Testis (tissue), 3 donors: Measurements from ENCODE around the gene COL16A1. TPM values are rescaled to one million over a fixed set of nuclear protein-coding genes. Genes with fewer than 3 reads are reported as not detected.

ENCODE experiments used
- DNase-seq: peaks from one replicate; pipeline ENCODE4 v3.0.0-alpha.2; 2019
- H3K27ac ChIP-seq, 2 donors: fragments of 200-600 bp; sonication (generic); one replicate each; pipeline ENCODE4 v1.5.1; 2019
- H3K27me3 ChIP-seq: fragments of 200-600 bp; sonication (generic); one replicate; pipeline ENCODE4 v1.5.1; 2019
- H3K36me3 ChIP-seq: fragments of 200-600 bp; sonication (generic); one replicate; pipeline ENCODE4 v1.5.1; 2017; ENCODE audit warnings: low read depth; ENCODE audit errors: missing control alignments
- H3K4me1 ChIP-seq: fragments of 200-600 bp; sonication (generic); one replicate; pipeline ENCODE4 v1.5.1; 2019
- H3K4me3 ChIP-seq, 2 donors: fragments of 200-600 bp; sonication (generic); one replicate each; pipeline ENCODE4 v1.5.1; 2017 to 2019
- H3K9me3 ChIP-seq: fragments of 200-600 bp; sonication (generic); one replicate; pipeline ENCODE4 v1.5.1; 2017
- POLR2A ChIP-seq: fragments of 450-650 bp; IDR thresholded peaks from one replicate; pipeline ENCODE4 v1.6.1; 2017; ENCODE audit warnings: antibody characterized with exemption, mild to moderate bottlenecking, moderate library complexity
- WGBS, 2 donors: methylation state at CpG; one replicate each; pipeline ENCODE4 v1.1.5; 2018; 5-methylcytosine and 5-hydroxymethylcytosine counted together
- intact Hi-C: fragments of 100-400 bp; cut with DNase I; formaldehyde crosslinking; loops from one replicate; pipeline ENCODE4 v1.15.1; 2023; ENCODE audit warnings: low total_unique reads
- polyA plus RNA-seq: library from polyadenylated mRNA; stranded (reverse); fragments of 350-450 nt; fragmentation: Illumina TruSeq; extraction: RNeasy Lipid Tissue Mini Kit (QIAGEN cat#74804); gene quantifications from one replicate; pipeline ENCODE4 v1.2.3, GENCODE V29; 2014; ENCODE audit warnings: low read depth, low replicate concordance; ENCODE audit not compliant: insufficient read depth
- total RNA-seq, 2 donors: library from RNA; depleted of rRNA; stranded (reverse); fragments of >200 nt; gene quantifications; one replicate each; pipeline ENCODE4 v1.2.3, GENCODE V29; 2016
- TF ChIP-seq, protein P1 (sequence below), 3 experiments: fragments of 450-650 bp in 2 of 3; fragments of 200-600 bp in 1 of 3; sonication (generic) in 1 of 3; IDR thresholded peaks; one replicate each; pipeline ENCODE4 v1.5.1; 2016 to 2019; ENCODE audit warnings: antibody characterized with exemption in 3 of 3, mild to moderate bottlenecking in 2 of 3, moderate library complexity in 1 of 3

The COL16A1 gene
- total and polyA plus RNA-seq, 3 donors from 2014 or later: 96.4 to 120 (median 101) TPM

DNA sequence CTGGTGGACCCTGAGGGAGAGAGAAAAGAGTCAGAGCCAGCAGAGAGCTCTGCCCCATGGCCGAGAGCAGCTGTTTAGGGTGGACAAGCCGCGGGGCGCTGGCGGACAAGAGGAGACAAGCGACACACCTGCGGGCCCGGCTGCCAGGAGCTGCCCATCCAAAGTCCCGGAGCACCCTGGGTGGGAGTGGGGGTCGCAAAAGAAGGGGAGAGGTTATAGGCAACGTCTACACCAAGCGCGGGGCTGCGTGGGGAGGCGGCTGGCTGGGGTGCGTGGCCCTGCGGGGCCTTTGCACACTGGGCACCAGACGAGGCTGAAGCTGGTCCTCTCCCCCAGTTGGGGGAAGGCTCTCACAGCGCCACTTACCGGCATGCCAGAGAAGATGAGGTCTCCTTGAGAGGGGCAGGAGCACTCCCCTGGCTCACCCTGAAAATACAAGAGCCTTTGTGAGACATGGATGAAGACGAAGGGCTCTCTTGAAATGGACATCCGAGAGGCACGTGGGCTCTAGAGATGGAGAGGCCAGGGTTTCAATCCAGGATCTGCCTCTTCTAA lies 24.1 kb downstream of the COL16A1 start:
- 58 to 84% methylated on average over 2 to 23 of the region's 23 CpGs for WGBS, 2 donors
- Histone ChIP-seq H3K27ac (no peak overlapping the region), H3K27me3 (no peaks in the 10 kb centered on the region), H3K4me3 (no peak overlapping the region), H3K9me3 (no peaks in the 10 kb centered on the region), H3K36me3 (no peaks in the 10 kb centered on the region), H3K4me1 (no peaks in the 10 kb centered on the region)
- TF ChIP-seq, protein P1, sequence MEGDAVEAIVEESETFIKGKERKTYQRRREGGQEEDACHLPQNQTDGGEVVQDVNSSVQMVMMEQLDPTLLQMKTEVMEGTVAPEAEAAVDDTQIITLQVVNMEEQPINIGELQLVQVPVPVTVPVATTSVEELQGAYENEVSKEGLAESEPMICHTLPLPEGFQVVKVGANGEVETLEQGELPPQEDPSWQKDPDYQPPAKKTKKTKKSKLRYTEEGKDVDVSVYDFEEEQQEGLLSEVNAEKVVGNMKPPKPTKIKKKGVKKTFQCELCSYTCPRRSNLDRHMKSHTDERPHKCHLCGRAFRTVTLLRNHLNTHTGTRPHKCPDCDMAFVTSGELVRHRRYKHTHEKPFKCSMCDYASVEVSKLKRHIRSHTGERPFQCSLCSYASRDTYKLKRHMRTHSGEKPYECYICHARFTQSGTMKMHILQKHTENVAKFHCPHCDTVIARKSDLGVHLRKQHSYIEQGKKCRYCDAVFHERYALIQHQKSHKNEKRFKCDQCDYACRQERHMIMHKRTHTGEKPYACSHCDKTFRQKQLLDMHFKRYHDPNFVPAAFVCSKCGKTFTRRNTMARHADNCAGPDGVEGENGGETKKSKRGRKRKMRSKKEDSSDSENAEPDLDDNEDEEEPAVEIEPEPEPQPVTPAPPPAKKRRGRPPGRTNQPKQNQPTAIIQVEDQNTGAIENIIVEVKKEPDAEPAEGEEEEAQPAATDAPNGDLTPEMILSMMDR (IDR thresholded peaks at IDR 0.05): no peak
- TF ChIP-seq POLR2A: no peak
- intact Hi-C loops: no loop called here
- DNase-seq: no peak

DNA sequence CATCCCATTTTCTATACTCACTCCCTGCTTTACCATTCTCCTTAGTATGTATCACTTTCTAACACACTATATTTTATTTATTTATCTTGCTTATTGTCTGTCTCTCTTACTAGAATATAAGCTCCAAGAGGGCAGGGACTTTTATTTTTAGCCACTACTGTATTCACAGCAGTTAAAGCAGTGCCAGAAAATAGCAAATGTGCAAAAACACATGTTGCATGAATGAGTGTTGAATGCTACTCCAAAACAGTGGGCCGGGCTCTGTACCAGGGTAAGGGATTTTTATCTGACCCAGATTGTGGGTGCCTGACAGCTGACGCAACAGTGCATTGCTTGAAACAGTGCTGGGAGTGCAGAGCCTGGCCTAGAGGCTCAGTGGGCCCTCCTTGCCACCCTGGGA lies 24.7 kb downstream of the COL16A1 start:
- Histone ChIP-seq H3K9me3 (no peaks in the 10 kb centered on the region), H3K27ac (no peak overlapping the region), H3K27me3 (no peaks in the 10 kb centered on the region), H3K36me3 (no peaks in the 10 kb centered on the region), H3K4me1 (no peaks in the 10 kb centered on the region), H3K4me3 (no peak overlapping the region)
- 39 to 43% methylated on average over 2 of the region's 2 CpGs for WGBS, 2 donors
- DNase-seq: no peak
- intact Hi-C loops: no loop called here
- TF ChIP-seq, protein P1 (IDR thresholded peaks at IDR 0.05): no peak
- no peak for TF ChIP-seq POLR2A

DNA sequence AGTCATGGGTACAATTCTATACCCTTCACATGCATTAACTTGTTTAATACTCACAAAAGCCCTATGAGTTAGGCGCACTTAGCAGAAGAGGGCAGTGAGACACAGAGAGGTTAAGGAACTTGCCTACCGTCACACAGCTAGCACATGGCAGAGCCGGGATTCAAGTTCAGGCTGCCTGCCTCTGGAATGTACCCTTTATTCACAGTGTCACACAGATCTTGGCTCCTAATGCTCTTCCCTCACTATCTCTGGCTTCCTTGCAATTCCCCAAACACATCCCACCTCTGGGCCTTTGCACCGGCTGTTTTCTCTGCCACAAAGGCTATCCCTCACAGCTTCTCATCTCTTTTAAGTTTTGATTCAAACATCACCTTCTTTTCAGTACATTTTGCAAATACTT lies 25.1 kb downstream of the COL16A1 start:
- no peaks in the 10 kb centered on the region for H3K9me3 ChIP-seq
- TF ChIP-seq, protein P1 (IDR thresholded peaks at IDR 0.05): no peak
- TF ChIP-seq POLR2A: no peak
- H3K4me1 ChIP-seq: peaks cover 2% of the 10 kb centered on the region
- no peaks in the 10 kb centered on the region for H3K36me3 ChIP-seq
- H3K27me3 ChIP-seq: no peaks in the 10 kb centered on the region
- intact Hi-C loops: no loop called here
- DNase-seq: no peak
- no peak overlapping the region for H3K27ac ChIP-seq
- 88 to 89% methylated on average over 4 of the region's 4 CpGs for WGBS, 2 donors
- H3K4me3 ChIP-seq: no peak overlapping the region

DNA sequence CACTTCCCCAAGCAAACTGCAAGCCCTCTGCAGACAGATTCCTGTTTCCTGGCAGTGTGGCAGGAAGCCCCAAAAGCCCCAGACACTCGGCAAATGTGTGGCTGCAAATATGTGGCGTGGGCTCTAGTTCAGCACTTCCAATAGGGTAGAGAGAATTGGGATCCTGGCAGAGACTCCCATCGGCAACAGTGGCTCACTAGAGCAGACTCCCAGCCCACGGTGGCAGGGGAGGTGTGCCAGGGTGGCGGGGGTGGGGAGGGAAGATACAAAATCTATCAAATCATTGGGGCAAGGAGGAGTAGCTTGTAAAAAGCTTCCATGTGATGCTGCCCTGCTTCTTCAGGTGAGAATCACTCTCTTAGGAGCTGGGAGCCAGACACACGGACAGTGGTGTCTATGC lies 25.9 kb downstream of the COL16A1 start:
- H3K27ac ChIP-seq: no peak overlapping the region
- peaks cover 9% of the 10 kb centered on the region for H3K4me1 ChIP-seq
- intact Hi-C loops: no loop called here
- no peak overlapping the region for H3K4me3 ChIP-seq
- WGBS, 2 donors: 76 to 83% methylated on average over 6 of the region's 6 CpGs
- H3K36me3 ChIP-seq: no peaks in the 10 kb centered on the region
- DNase-seq: no peak
- no peaks in the 10 kb centered on the region for H3K27me3 ChIP-seq
- no peaks in the 10 kb centered on the region for H3K9me3 ChIP-seq
- TF ChIP-seq, protein P1 (IDR thresholded peaks at IDR 0.05): no peak
- TF ChIP-seq POLR2A: no peak

DNA sequence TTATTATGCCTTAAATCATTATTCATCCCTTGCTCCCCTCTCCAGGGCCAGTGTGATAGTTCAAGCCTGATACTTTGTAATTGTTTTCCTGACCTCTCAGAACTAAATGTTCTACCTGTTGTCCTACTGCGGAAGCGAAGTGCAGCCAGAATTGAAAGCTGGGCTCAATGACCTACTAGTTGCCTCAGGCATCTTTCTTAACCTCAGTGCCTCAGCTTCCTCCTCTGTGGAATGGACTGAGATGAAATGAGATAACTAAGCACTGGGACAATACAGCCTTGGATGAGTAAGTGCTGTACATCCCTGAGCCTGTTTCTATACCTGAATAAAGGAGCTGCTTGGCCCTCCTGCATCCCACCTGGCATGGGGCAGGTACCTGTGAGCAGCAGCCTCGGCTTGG lies 26.4 kb downstream of the COL16A1 start:
- no peaks in the 10 kb centered on the region for H3K36me3 ChIP-seq
- peaks cover 14% of the 10 kb centered on the region for H3K4me1 ChIP-seq
- intact Hi-C loops: no loop called here
- H3K4me3 ChIP-seq: no peak overlapping the region
- DNase-seq: no peak
- TF ChIP-seq, protein P1 (IDR thresholded peaks at IDR 0.05): no peak
- no peaks in the 10 kb centered on the region for H3K9me3 ChIP-seq
- WGBS, 2 donors: 54 to 66% methylated on average over 3 of the region's 3 CpGs
- no peak overlapping the region for H3K27ac ChIP-seq
- no peaks in the 10 kb centered on the region for H3K27me3 ChIP-seq
